HepG2 (cell line): ENCODE measurements around the gene SHFL. TPM values are rescaled to one million over a fixed set of nuclear protein-coding genes. Genes with fewer than 3 reads are reported as not detected.

Source experiments
- ATAC-seq: fragments of 200-7000 bp; cut with Tn5 transposase; 3 replicates; pipeline ENCODE4 v1.9.1; 2020; ENCODE audit warnings: mild to moderate bottlenecking, moderate library complexity
- BruUV-seq: library from RNA; stranded (reverse); fragments of 400-500 nt; replicated peaks from 2 replicates; lab custom pipeline; 2021; lab: Mats Ljungman, UMichigan
- CTCF ChIA-PET: fragments of 300-600 bp; formaldehyde crosslinking; extraction: SDS; loops from one replicate; lab custom pipeline; 2021; ENCODE audit warnings: low total read pairs, inconsistent platforms, low intra/inter-chr PET ratio; lab: Yijun Ruan, JAX
- POLR2A ChIA-PET: fragments of 350-600 bp; sonication (Branson Sonifier 250); formaldehyde crosslinking; loops from one replicate; lab custom pipeline; 2020; ENCODE audit warnings: antibody characterized with exemption, inconsistent platforms; lab: Yijun Ruan, JAX
- DNase-seq: peaks from one replicate; pipeline ENCODE4 v3.0.0-alpha.2; 2015; ENCODE audit warnings: low spot score
- FAIRE-seq: peaks from 3 replicates; lab custom pipeline; 2011; peaks lifted over from hg19 to GRCh38; lab: Jason Lieb, UNC
- H2AFZ ChIP-seq: one replicate; pipeline ENCODE4 v1.6.1; 2011; ENCODE audit warnings: low read length, inconsistent platforms
- H3K27ac ChIP-seq: fragments of 300-600 bp; 3 replicates; pipeline ENCODE4 v1.8.0; 2011; ENCODE audit warnings: mixed run types, mild to moderate bottlenecking, mixed read lengths, low read length, inconsistent platforms; ENCODE audit not compliant: insufficient read depth; ENCODE audit errors: extremely low read length
- H3K27me3 ChIP-seq, 2 experiments: fragments of 200-600 bp in 1 of 2; 2 replicates in 1 of 2; 3 replicates in 1 of 2; pipeline versions ENCODE4 v1.6.0 to v1.8.0; 2011; ENCODE audit warnings: low read length in 2 of 2, mild to moderate bottlenecking in 2 of 2, moderate library complexity in 2 of 2, inconsistent platforms in 1 of 2; ENCODE audit not compliant: insufficient read depth in 2 of 2, control insufficient read depth in 1 of 2
- H3K36me3 ChIP-seq, 2 experiments: fragments of 200-600 bp in 1 of 2; replicated peaks in 1 of 2; 2 replicates in 1 of 2; 3 replicates in 1 of 2; pipeline versions ENCODE4 v1.5.1 to v1.8.0; 2011; ENCODE audit warnings: low read length in 2 of 2, inconsistent platforms in 1 of 2; ENCODE audit not compliant: insufficient read depth in 2 of 2, control insufficient read depth in 1 of 2
- H3K4me1 ChIP-seq: 2 replicates; pipeline ENCODE4 v1.5.1; 2012; ENCODE audit warnings: low read length, inconsistent platforms; ENCODE audit not compliant: insufficient read depth
- H3K4me2 ChIP-seq: 2 replicates; pipeline ENCODE4 v1.6.0; 2011; ENCODE audit warnings: low read depth, low read length, inconsistent platforms
- H3K4me3 ChIP-seq, 3 experiments: fragments of 200-600 bp in 1 of 3; sonication (generic), shearing (Covaris generic) in 1 of 3; replicated peaks in 1 of 3; 2 replicates each; pipeline ENCODE4 v1.5.1; 2011 to 2016; ENCODE audit warnings: low read length in 3 of 3, inconsistent platforms in 2 of 3, low read depth in 2 of 3, mild to moderate bottlenecking in 2 of 3, control low read depth in 1 of 3, mixed read lengths in 1 of 3; ENCODE audit not compliant: insufficient read depth in 1 of 3
- H3K79me2 ChIP-seq: one replicate; pipeline ENCODE4 v1.6.1; 2011; ENCODE audit warnings: low read length, inconsistent platforms; ENCODE audit not compliant: insufficient read depth
- H3K9ac ChIP-seq: 2 replicates; pipeline ENCODE4 v1.6.0; 2011; ENCODE audit warnings: mild to moderate bottlenecking, low read depth, low read length, inconsistent platforms; ENCODE audit not compliant: insufficient read depth
- H3K9me3 ChIP-seq: 2 replicates; pipeline ENCODE4 v1.5.1; 2012; ENCODE audit warnings: mild to moderate bottlenecking, low read length
- H4K20me1 ChIP-seq: 2 replicates; pipeline ENCODE4 v1.6.0; 2011; ENCODE audit warnings: inconsistent platforms, mild to moderate bottlenecking, low read length, moderate library complexity; ENCODE audit not compliant: insufficient read depth
- DZIP1 ChIP-seq: sonication (generic); formaldehyde crosslinking; IDR thresholded peaks from 2 replicates; pipeline ENCODE4 v1.5.0; 2020; ENCODE audit warnings: mild to moderate bottlenecking, missing genetic modification reagents
- HCFC1 ChIP-seq: fragments of 150-350 bp; IDR thresholded peaks from 2 replicates; pipeline ENCODE4 v1.6.1; 2014; ENCODE audit warnings: low read depth, low read length
- RFXANK ChIP-seq: IDR thresholded peaks from 2 replicates; pipeline ENCODE4 v1.6.1; 2016
- SALL2 ChIP-seq: sonication (generic); formaldehyde crosslinking; IDR thresholded peaks from 2 replicates; pipeline ENCODE4 v1.8.1; 2023; ENCODE audit warnings: mild to moderate bottlenecking, missing genetic modification reagents, inconsistent platforms
- TFE3 ChIP-seq: IDR thresholded peaks from 2 replicates; pipeline ENCODE4 v1.6.1; 2016
- ZNF335 ChIP-seq: sonication (generic); formaldehyde crosslinking; IDR thresholded peaks from 2 replicates; pipeline ENCODE4 v1.4.0; 2020; ENCODE audit warnings: missing genetic modification reagents
- WGBS: methylation state at CpG from one replicate; pipeline ENCODE4 v1.1.6; 2017; ENCODE audit warnings: low lambda C conversion rate; 5-methylcytosine and 5-hydroxymethylcytosine counted together
- in situ Hi-C: cut with HindIII; loops from 2 replicates; pipeline ENCODE4 v1.10.0; 2017; ENCODE audit warnings: low pct_unique_long_range_greater_than_20kb; ENCODE audit not compliant: extremely low pct_ligation_motif_present
- intact Hi-C: fragments of 100-400 bp; cut with micrococcal nuclease; formaldehyde crosslinking; loops from one replicate; pipeline ENCODE4 v1.10.0; 2022; ENCODE audit not compliant: unreplicated experiment
- polyA plus RNA-seq, 8 experiments: library from polyadenylated mRNA; depleted of rRNA in 3 of 8; stranded (reverse) in 7 of 8; unstranded in 1 of 8; fragments of >200 nt; fragmentation: Illumina TruSeq in 4 of 8; extraction: Trizol in 4 of 8; gene quantifications; 2 replicates each; pipeline versions ENCODE4 v1.2.1 to v1.2.3, GENCODE V29; 2011 to 2016; ENCODE audit warnings: low read depth in 4 of 8, missing spikeins in 1 of 8, mixed read lengths in 1 of 8; ENCODE audit not compliant: insufficient read depth in 1 of 8
- total RNA-seq, 5 experiments: library from RNA; depleted of rRNA; stranded (reverse); fragments of >200 nt; fragmentation: Illumina TruSeq; extraction: Trizol; gene quantifications; 2 replicates each; pipeline ENCODE4 v1.2.3, GENCODE V29; 2016; ENCODE audit warnings: low read depth in 1 of 5
- TF ChIP-seq, protein P1 (sequence below): sonication (generic); formaldehyde crosslinking; IDR thresholded peaks from 2 replicates; pipeline ENCODE4 v1.5.1; 2020; ENCODE audit warnings: mild to moderate bottlenecking, missing genetic modification reagents, moderate library complexity
- TF ChIP-seq, protein P2 (sequence below): sonication (generic); formaldehyde crosslinking; IDR thresholded peaks from 2 replicates; pipeline ENCODE4 v1.4.0; 2020; ENCODE audit warnings: missing genetic modification reagents, borderline replicate concordance

SHFL gene
- total and polyA plus RNA-seq, 2 of the 13 experiments (the other 11 are each of a cell fraction or from before 2014, with no cell fraction given): 12.3 to 36.4 TPM

GRCh38 chr19:10107817-10108367 lies 21.8 kb downstream of the SHFL start (continued):
- TF ChIP-seq DZIP1 (CRISPR knock-in tag): no peak
- TF ChIP-seq, protein P1, sequence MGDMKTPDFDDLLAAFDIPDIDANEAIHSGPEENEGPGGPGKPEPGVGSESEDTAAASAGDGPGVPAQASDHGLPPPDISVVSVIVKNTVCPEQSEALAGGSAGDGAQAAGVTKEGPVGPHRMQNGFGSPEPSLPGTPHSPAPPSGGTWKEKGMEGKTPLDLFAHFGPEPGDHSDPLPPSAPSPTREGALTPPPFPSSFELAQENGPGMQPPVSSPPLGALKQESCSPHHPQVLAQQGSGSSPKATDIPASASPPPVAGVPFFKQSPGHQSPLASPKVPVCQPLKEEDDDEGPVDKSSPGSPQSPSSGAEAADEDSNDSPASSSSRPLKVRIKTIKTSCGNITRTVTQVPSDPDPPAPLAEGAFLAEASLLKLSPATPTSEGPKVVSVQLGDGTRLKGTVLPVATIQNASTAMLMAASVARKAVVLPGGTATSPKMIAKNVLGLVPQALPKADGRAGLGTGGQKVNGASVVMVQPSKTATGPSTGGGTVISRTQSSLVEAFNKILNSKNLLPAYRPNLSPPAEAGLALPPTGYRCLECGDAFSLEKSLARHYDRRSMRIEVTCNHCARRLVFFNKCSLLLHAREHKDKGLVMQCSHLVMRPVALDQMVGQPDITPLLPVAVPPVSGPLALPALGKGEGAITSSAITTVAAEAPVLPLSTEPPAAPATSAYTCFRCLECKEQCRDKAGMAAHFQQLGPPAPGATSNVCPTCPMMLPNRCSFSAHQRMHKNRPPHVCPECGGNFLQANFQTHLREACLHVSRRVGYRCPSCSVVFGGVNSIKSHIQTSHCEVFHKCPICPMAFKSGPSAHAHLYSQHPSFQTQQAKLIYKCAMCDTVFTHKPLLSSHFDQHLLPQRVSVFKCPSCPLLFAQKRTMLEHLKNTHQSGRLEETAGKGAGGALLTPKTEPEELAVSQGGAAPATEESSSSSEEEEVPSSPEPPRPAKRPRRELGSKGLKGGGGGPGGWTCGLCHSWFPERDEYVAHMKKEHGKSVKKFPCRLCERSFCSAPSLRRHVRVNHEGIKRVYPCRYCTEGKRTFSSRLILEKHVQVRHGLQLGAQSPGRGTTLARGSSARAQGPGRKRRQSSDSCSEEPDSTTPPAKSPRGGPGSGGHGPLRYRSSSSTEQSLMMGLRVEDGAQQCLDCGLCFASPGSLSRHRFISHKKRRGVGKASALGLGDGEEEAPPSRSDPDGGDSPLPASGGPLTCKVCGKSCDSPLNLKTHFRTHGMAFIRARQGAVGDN (CRISPR knock-in tag): 0 out of 2 replicates have a peak, but pooled peaks have one; percentile 20

DNA sequence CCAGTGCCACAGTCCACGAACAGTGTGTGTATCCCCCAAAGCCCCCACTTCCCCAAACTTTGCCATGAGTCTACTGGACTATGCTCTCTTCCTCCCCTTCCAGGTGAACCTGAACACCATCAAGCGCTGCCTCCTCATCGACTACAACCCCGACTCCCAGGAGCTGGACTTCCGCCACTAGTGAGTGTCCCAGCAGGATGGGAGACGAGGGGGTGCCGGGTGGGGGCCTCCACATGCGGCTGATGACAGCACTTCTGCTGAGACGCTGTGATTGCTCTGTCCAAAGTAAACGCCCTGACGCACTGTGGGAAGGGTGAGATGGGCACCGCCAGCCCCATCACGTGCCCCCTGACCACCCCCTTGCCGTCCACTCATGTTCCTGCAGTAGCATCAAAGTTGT lies 23.4 kb downstream of the SHFL start:
- Histone ChIP-seq H3K27ac (no peak overlapping the region), H3K27me3 (no peaks in the 10 kb centered on the region; a peak in 1 of 5 replicates), H2AFZ (no peak overlapping the region), H3K9me3 (no peaks in the 10 kb centered on the region), H4K20me1 (peaks cover 10% of the 10 kb centered on the region; the same call in 1 of the 2 replicates), H3K4me1 (peaks cover 45% of the 10 kb centered on the region), H3K4me2 (no peak overlapping the region), H3K4me3 (no peak overlapping the region), H3K79me2 (peaks cover 19% of the 10 kb centered on the region), H3K9ac (no peak overlapping the region), H3K36me3 (peaks cover 24 to 42% of the 10 kb centered on the region in 2 experiments)
- 97% methylated on average over 5 of the region's 14 CpGs for WGBS
- intact Hi-C loops (no loop called here), in situ Hi-C loops (no loop called here)
- ChIA-PET CTCF (no interaction called here), POLR2A (no interaction called here)
- DNase-seq (no peak), ATAC-seq (no peak), FAIRE-seq (no peak)
- no TSS peak for BruUV-seq
- TF ChIP-seq SALL2 (CRISPR knock-in tag): no peak
- TF ChIP-seq RFXANK: no peak
- TF ChIP-seq, protein P2, sequence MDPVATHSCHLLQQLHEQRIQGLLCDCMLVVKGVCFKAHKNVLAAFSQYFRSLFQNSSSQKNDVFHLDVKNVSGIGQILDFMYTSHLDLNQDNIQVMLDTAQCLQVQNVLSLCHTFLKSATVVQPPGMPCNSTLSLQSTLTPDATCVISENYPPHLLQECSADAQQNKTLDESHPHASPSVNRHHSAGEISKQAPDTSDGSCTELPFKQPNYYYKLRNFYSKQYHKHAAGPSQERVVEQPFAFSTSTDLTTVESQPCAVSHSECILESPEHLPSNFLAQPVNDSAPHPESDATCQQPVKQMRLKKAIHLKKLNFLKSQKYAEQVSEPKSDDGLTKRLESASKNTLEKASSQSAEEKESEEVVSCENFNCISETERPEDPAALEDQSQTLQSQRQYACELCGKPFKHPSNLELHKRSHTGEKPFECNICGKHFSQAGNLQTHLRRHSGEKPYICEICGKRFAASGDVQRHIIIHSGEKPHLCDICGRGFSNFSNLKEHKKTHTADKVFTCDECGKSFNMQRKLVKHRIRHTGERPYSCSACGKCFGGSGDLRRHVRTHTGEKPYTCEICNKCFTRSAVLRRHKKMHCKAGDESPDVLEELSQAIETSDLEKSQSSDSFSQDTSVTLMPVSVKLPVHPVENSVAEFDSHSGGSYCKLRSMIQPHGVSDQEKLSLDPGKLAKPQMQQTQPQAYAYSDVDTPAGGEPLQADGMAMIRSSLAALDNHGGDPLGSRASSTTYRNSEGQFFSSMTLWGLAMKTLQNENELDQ (CRISPR knock-in tag): no peak
- no peak for TF ChIP-seq TFE3 (CRISPR knock-in tag)
- no peak for TF ChIP-seq ZNF335 (CRISPR knock-in tag)
- TF ChIP-seq HCFC1: no peak
